ENCODE data around the gene LAMB2. TPM values are rescaled to one million over a fixed set of nuclear protein-coding genes. Genes with fewer than 3 reads are reported as not detected.

Gene LAMB2
- total RNA-seq, 1 experiment from 2014 or later: 121 TPM

GRCh38 chr3:49104427-49105291, 28.2 kb downstream of the LAMB2 start, which contains the start of gene QARS1:
Gene QARS1 (minus strand): TSS chr3:49104757. CDS start chr3:49104733, 24 bp downstream.
- H2BK20ac ChIP-seq (ENCODE audit: low read depth, low read length, poor library complexity, severe bottlenecking): no peak within 1 kb of the TSS
- peaks cover 20 to 23% of the 10 kb centered on the region in 2 experiments for H3K4me1 Mint-ChIP-seq
- H3K79me2 ChIP-seq (ENCODE audit: insufficient read depth, low read length): no peaks in the 10 kb centered on the region; the same call in 1 of the 2 replicates
- no peak within 1 kb of the TSS for H4K91ac ChIP-seq (ENCODE audit: insufficient read length, low read depth, low read length)
- H3K9ac ChIP-seq (ENCODE audit: extremely low read depth, insufficient read length, low read length): peak within 1 kb of the TSS; percentile 89
- DNase-seq: peak; percentile 97
- H2AK5ac ChIP-seq (ENCODE audit: insufficient read length, low read length): no peak within 1 kb of the TSS
- no peak within 1 kb of the TSS for H3K56ac ChIP-seq (ENCODE audit: insufficient read length, low read depth, low read length)
- H3K79me1 ChIP-seq (ENCODE audit: insufficient read depth, low read depth, low read length, poor library complexity, severe bottlenecking): no peaks in the 10 kb centered on the region
- H2BK12ac ChIP-seq (ENCODE audit: insufficient read length, low read depth, low read length): no peak within 1 kb of the TSS
- no peak within 1 kb of the TSS for H3K23ac ChIP-seq (ENCODE audit: insufficient read length, low read depth, low read length)
- H3K27ac ChIP-seq (ENCODE audit: insufficient read length, low read depth, low read length): peak within 1 kb of the TSS; percentile 19
- H3K4me1 ChIP-seq (ENCODE audit: insufficient read depth, low read length): peaks cover 3% of the 10 kb centered on the region; the same call in 1 of the 2 replicates
- H3K9me3 Mint-ChIP-seq: no peaks in the 10 kb centered on the region
- H3K27me3 ChIP-seq (ENCODE audit: insufficient read depth, low read length): no peaks in the 10 kb centered on the region
- TF ChIP-seq CTCF (conservative IDR thresholded peaks at IDR 0.05): no peak
- H3K18ac ChIP-seq (ENCODE audit: insufficient read length, low read depth, low read length): peak within 1 kb of the TSS; percentile 95
- no peak within 1 kb of the TSS for H3K4ac ChIP-seq (ENCODE audit: low read depth, low read length)
- WGBS (ENCODE audit: extremely low coverage, insufficient read length, low lambda C conversion rate): no CpG with 5 or more reads among the region's 50 CpGs
- peak within 1 kb of the TSS; percentile 96 for H3K4me3 Mint-ChIP-seq
- peak within 1 kb of the TSS; percentile 97 for H3K14ac ChIP-seq (ENCODE audit: insufficient read depth, low read length)
- no peak within 1 kb of the TSS for H2AFZ ChIP-seq (ENCODE audit: low read length)
- H4K5ac ChIP-seq (ENCODE audit: insufficient read length, low read depth, low read length): no peak within 1 kb of the TSS
- no peaks in the 10 kb centered on the region; the same call in 1 of the 2 replicates for H3K27me3 Mint-ChIP-seq (ENCODE audit: low read depth)
- H3K9me3 ChIP-seq (ENCODE audit: control insufficient read depth, low read depth, low read length): no peaks in the 10 kb centered on the region
- H3K27ac Mint-ChIP-seq: peak within 1 kb of the TSS; percentile 99
- H3K23me2 ChIP-seq (ENCODE audit: insufficient read length, low read depth, low read length, poor library complexity, severe bottlenecking): peaks cover 12% of the 10 kb centered on the region
- no peak within 1 kb of the TSS for H2BK120ac ChIP-seq (ENCODE audit: low read depth, low read length, poor library complexity, severe bottlenecking)
- no peak within 1 kb of the TSS for H2BK5ac ChIP-seq (ENCODE audit: insufficient read length, low read length)
- no peak within 1 kb of the TSS for H2BK15ac ChIP-seq (ENCODE audit: low read depth, low read length)
- H4K20me1 ChIP-seq (ENCODE audit: control insufficient read depth, insufficient read depth, insufficient read length): no peaks in the 10 kb centered on the region
- H3T11ph ChIP-seq (ENCODE audit: low read length): no peak within 1 kb of the TSS
- peaks cover 41 to 55% (median 51%) of the 10 kb centered on the region in 3 experiments for H3K36me3 Mint-ChIP-seq (ENCODE audit: insufficient read depth in 1 of 3, low read depth in 3 of 3)
- no peak within 1 kb of the TSS for H4K8ac ChIP-seq (replicated peaks; ENCODE audit: insufficient read length, low read depth, low read length)
- peak within 1 kb of the TSS; percentile 96 for H3K4me2 ChIP-seq (ENCODE audit: insufficient read depth, insufficient read length, low read length)
